Kidney (tissue), 14 donors: Measurements from ENCODE around the gene PJVK. TPM values are rescaled to one million over a fixed set of nuclear protein-coding genes. Genes with fewer than 3 reads are reported as not detected.

Experiments
- DNase-seq, 5 donors: peaks; one replicate each; pipeline ENCODE4 v3.0.0-alpha.2; 2013 to 2020
- FAIRE-seq: peaks from 2 replicates; lab custom pipeline; 2012; peaks lifted over from hg19 to GRCh38; lab: Jason Lieb, UNC
- H3K27ac ChIP-seq, 2 donors: one replicate each; pipeline ENCODE4 v1.7.0; 2013; ENCODE audit warnings: low read depth in 2 of 2, low read length in 2 of 2, inconsistent platforms in 1 of 2
- H3K27me3 ChIP-seq: one replicate; pipeline ENCODE4 v1.7.1; 2013; ENCODE audit warnings: low read length, inconsistent platforms; ENCODE audit not compliant: control insufficient read depth, insufficient read depth
- H3K36me3 ChIP-seq, 3 donors: one replicate each; pipeline versions ENCODE4 v1.7.0 to v1.7.1; 2013; ENCODE audit warnings: low read length in 3 of 3, control low read depth in 1 of 3, inconsistent platforms in 1 of 3; ENCODE audit not compliant: insufficient read depth in 3 of 3, control insufficient read depth in 2 of 3
- H3K4me1 ChIP-seq, 3 donors: one replicate each; pipeline versions ENCODE4 v1.7.0 to v1.7.1; 2013; ENCODE audit warnings: low read length in 3 of 3, inconsistent platforms in 1 of 3, low read depth in 1 of 3; ENCODE audit not compliant: control insufficient read depth in 2 of 3, insufficient read depth in 2 of 3
- H3K4me3 ChIP-seq, 3 donors: one replicate each; pipeline versions ENCODE4 v1.7.0 to v1.8.1; 2013; ENCODE audit warnings: low read length in 3 of 3, control low read depth in 1 of 3, inconsistent platforms in 1 of 3
- H3K9ac ChIP-seq, 3 donors: one replicate each; pipeline versions ENCODE4 v1.7.0 to v1.7.1; 2013; ENCODE audit warnings: low read length in 3 of 3, control low read depth in 1 of 3, inconsistent platforms in 1 of 3
- H3K9me3 ChIP-seq, 3 donors: one replicate each; pipeline versions ENCODE4 v1.7.0 to v1.7.1; 2013; ENCODE audit warnings: low read length in 3 of 3, control low read depth in 1 of 3, inconsistent platforms in 1 of 3; ENCODE audit not compliant: control insufficient read depth in 2 of 3, insufficient read depth in 1 of 3
- CTCF ChIP-seq: IDR thresholded peaks from 3 replicates; pipeline ENCODE4 v1.5.1; 2012; ENCODE audit warnings: mild to moderate bottlenecking, moderate library complexity, borderline replicate concordance; ENCODE audit not compliant: insufficient read depth; ENCODE audit errors: extremely low read depth
- intact Hi-C: fragments of 100-400 bp; cut with DNase I; formaldehyde crosslinking; loops from one replicate; pipeline ENCODE4 v1.11.1; 2022
- polyA plus RNA-seq: library from polyadenylated mRNA; stranded (reverse); fragments of 350-450 nt; fragmentation: Illumina TruSeq; extraction: RNeasy Lipid Tissue Mini Kit (QIAGEN cat#74804); gene quantifications from one replicate; pipeline ENCODE4 v1.2.3, GENCODE V29; 2014; ENCODE audit warnings: low read depth, low replicate concordance; ENCODE audit not compliant: insufficient read depth
- total RNA-seq: library from RNA; stranded (reverse); fragmentation: NEBNext Ultra II Directional; extraction: Animal tissue kit (Norgen Biotek cat#: 25700); gene quantifications from one replicate; pipeline ENCODE4 v1.2.1, GENCODE V29; 2021
- donor health status: control.
- donor health status: control.
- donor health status: control.
- donor health status: control.
- donor health status: control.
- donor health status: DM: yes; HTN: yes; CAD: no.
- donor health status: Normal renal cell carcinoma (clear cell type).

Gene PJVK
- total and polyA plus RNA-seq, 2 donors from 2014 or later, result 4.3 to 6.2 TPM

DNA sequence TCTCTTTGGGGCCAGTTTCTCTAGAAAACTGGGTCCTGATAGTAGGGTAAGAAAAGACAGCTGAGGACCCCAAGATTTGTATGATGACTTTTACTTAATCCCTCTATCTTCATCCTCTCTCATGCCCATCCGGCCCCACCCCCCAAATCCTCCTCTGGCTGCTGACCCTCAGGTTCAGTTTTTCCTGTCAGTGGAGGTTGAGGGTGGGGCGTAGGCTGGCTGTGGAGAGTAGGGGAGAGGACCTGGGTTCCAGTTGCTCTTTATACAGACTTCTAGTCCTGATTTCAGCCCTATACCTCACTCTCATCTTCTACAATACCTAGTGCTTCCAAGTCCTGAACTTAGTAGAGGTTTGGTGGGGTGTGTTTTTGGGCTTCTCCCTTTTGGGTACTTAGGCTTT is 57.5 kb downstream of the PJVK start:
- Histone ChIP-seq H3K27me3 (no peaks in the 10 kb centered on the region), H3K4me3 (no peak overlapping the region), H3K27ac (no peak overlapping the region), H3K9me3 (no peaks in the 10 kb centered on the region), H3K4me1 (peaks cover 0 to 3% (median 0%) of the 10 kb centered on the region in 3 donors), H3K36me3 (peaks cover 0 to 5% (median 0%) of the 10 kb centered on the region in 3 donors), H3K9ac (no peak overlapping the region)
- intact Hi-C loops, result no loop called here
- DNase-seq, result no peak
- no peak for FAIRE-seq
- no peak for TF ChIP-seq CTCF

DNA sequence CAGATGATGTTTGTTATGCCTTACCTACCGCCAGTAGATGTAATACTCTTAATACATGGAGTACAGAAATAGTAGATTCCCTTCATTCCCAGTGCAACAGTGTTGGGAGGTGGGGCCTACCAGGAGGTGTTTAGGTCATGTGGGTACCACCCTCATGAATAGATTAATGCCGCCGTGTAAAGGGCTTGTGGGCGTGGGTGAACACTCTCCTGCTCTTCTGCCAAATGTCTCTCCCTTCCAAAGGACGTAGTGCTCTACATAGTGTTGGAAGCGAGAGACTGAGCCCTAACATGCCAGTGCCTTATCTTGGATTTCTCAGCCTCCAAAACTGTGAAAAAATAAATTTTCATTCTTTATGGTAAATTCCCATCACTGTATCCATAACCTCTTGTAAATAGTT is 59.2 kb downstream of the PJVK start:
- H3K4me1 ChIP-seq, result peaks cover 0 to 3% (median 0%) of the 10 kb centered on the region in 3 donors
- H3K36me3 ChIP-seq, result no peaks in the 10 kb centered on the region
- H3K27me3 ChIP-seq, result no peaks in the 10 kb centered on the region
- TF ChIP-seq CTCF, result no peak
- DNase-seq, result no peak
- no peak for FAIRE-seq
- intact Hi-C loops, result no loop called here
- H3K4me3 ChIP-seq, result no peak overlapping the region
- no peak overlapping the region for H3K27ac ChIP-seq
- H3K9ac ChIP-seq, result no peak overlapping the region
- H3K9me3 ChIP-seq, result no peaks in the 10 kb centered on the region

Other genes with a start within 250 kb of the PJVK start
- 43.0 TPM for gene PRKRA, start 203 bp upstream of the PJVK start, total RNA-seq
- gene PRKRA, start 203 bp upstream of the PJVK start, polyA plus RNA-seq, result 42.6 TPM
- gene FKBP7, start 27.2 kb downstream of the PJVK start, total RNA-seq, result 8.2 TPM
- 10.8 TPM for gene FKBP7, start 27.2 kb downstream of the PJVK start, polyA plus RNA-seq
- gene PLEKHA3, start 29.1 kb downstream of the PJVK start, total RNA-seq, result 34.2 TPM
- 9.4 TPM for gene PLEKHA3, start 29.1 kb downstream of the PJVK start, polyA plus RNA-seq